GM21423 (cell line): ENCODE measurements around the gene SPOCK3.
"Not testable (repeated sequence)": the region's sequence is repeated elsewhere in the genome, so short reads cannot be mapped to it uniquely, and the experiment has no call there.

Source experiments
- ATAC-seq: cut with Tn5 transposase; IDR thresholded peaks from one replicate; pipeline ENCODE4 v1.9.1; 2021; ENCODE audit warnings: mild to moderate bottlenecking, moderate library complexity; ENCODE audit not compliant: unreplicated experiment

Gene SPOCK3

DNA sequence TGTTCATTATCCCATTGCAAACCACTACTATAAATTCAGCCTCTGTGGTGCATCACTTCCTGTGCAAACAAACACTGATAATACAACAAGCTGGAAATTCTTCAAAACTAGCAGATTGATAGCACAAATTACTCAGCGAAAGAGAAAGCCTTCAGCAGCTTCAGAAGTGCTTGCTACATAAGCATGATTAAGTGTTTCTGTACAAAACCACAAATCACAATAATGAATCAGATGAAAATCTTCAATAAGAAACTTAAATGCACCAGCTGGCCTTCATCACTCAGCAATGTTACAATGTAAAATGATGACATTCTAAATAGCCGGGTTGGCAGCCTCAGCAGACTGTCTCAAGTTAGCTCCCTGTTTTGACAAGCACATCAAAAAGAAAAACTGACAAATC is 262.2 kb downstream of the SPOCK3 start:
- no peak for ATAC-seq

DNA sequence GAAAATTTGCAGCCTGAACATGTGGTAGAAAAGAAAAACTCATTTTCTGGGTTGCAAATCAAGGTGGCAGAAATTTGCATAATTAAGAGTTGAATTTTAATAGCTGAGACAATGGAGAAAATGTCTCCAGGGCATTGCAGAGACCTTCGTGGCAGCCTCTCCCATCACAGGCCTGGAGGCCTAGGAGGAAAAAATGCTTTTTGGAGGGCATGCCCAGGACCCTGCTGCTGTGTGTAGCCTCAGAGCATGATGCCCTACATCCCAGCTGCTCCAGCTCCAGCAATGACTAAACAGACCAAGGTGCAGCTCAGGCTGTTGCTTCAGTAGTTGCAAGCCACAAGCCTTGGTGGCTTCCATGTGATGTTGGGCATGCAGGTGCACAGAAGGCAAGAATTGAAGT is 266.1 kb downstream of the SPOCK3 start:
- not testable (repeated sequence) for ATAC-seq

DNA sequence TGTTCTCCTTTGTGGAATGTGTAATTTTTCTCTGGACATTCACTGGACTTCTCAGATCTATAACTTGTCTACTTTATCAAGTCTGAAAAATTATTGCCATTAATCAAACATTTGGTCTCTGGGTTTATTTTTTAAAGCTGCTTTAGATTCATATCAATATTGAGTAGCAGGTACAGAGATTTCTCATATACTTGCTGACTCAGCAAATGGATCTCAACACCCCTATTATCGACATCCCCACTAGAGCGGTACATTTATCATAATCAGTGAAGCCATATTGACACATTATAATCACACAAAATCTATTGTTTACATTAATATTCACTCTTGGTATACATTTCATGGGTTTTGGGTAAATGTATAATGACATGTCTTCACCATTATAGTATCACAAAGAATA is 268.7 kb downstream of the SPOCK3 start:
- ATAC-seq: no peak

DNA sequence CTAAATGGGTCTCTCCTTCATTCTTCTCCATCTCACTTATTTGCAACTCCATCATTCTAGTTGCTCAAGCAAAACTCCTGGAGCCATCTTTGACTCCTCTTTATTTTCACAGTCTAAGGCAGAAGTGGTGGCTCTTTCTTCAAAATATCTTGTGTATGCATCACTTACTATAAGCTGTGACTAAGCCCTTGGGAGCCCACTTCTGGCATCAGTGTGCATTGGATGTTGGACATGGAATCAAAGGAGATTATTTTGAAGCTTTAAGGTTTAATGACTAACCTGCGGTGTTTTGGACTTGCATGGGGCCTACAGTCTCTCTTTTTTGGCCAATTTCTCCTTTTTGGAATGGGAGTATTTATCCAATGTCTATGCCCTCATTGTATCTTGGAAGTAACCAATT is 276.8 kb downstream of the SPOCK3 start:
- no peak for ATAC-seq

GRCh38 chr4:166956484-166956883 is 277.8 kb downstream of the SPOCK3 start:
- ATAC-seq: no peak

DNA sequence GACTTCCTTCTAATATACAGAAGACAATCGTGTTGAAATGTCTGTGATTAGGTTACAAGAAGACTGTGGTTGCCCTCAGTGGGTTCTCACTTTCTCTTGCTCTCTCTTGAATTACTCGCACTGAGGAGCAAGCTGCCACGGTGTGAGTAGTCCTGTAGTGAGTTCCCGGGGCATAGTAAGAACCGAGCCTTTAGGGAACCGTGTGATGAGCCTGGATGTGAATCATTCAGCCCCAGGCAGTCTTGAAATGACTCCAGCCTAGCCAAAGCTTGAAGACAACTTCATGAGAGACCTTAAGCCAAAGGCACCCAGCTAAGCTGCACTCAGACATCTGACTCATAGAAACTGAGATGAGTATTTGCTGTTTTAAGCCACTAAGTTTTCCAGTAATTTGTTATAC is 292.7 kb downstream of the SPOCK3 start:
- peak; percentile 69 for ATAC-seq

DNA sequence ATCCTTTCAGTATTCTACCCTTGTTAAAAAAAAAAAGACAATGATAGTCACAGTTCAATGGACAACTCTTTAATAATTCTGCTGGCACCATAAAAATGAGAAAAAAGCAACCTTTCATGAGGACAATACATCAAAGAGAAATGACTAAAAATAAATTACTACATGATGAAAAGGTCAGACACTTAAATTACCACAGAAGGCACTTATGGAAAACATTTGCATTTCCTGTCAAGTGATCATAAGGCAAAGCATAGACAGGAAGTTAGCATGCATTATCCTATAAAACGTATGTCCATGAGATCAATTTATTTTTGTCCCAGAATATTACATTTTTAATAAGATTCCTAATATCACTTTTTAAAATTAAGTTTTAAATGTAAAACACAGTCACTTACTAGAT is 303.8 kb downstream of the SPOCK3 start:
- no peak for ATAC-seq

- ATAC-seq: no peak
Observed at GRCh38 chr4:166924424-166924823, 309.9 kb downstream of the SPOCK3 start.

GRCh38 chr4:166913926-166914325 is 320.4 kb downstream of the SPOCK3 start:
- no peak for ATAC-seq

DNA sequence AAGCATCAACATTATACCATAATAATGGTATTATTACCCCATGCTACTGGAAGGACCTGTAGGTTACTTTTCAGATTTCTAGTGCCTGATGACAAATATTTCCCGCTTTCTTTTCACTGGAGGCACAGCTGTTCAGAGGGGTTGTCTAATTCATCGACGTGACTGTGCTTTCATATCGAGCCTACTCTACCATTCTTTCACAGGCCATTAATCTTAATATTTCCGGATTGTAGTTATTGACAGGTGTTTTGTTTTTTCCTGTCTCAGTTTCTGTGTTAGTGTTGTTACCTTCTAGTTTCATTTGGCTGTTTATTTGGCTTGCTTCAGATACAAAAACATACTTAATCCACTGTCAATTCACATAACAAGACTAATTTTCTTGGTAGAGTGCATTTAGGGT is 330.9 kb downstream of the SPOCK3 start:
- ATAC-seq: no peak

DNA sequence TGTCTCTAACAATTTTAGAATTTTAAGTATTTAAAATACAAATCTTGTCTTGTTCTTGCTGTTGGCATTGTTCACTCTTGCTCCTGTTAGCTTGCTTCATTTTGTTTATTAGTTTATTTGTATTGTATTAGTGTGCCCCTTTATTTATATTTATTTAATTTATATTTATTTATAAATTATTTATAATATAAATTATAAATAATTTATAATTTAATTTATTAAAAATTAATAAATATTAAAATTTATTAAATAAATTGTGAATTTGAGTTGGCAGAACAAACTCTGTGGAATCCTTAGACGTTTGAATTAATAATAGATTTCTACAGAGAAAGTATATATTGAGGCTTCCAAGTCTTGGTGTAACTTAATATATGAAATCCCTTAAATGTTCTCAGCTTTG is 331.4 kb downstream of the SPOCK3 start:
- no peak for ATAC-seq

DNA sequence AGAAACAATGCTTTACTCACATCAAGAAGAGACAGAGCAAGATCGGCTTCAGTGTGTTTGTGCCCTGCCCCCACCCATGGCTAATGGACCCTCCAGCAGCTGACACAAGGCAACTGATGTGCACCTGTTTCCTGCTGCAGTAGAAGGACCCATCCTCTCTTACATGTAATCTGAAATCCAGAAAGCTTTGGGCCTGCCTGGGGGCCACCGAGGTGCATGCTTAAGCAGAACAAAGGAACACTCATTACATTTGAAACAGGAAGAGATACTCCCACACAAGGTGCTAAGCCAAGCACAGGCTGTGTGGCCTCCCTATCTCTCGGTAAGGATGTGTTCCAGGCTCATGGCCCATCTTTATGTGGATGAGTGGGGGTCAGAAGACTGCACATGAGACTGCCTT is 338.0 kb downstream of the SPOCK3 start:
- ATAC-seq: no peak

DNA sequence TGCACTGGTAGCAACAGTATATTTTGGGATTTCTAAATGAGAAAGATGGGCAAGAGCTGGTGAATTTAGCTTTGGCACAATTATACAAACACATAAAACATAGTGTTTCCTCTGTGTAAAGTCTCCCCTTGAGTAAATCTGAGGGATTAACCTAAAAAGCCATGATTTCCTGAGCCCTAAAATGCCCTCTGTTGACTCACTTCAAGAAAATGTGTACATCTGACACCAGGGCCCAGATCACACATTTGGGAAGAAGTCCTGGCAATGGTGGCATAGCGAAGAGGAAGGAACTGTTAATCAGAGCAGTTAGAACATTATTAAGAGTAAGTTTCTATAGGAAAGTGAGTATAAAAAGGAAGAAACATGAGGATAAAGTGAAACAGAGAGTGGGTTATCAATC is 338.5 kb downstream of the SPOCK3 start:
- ATAC-seq: no peak

DNA sequence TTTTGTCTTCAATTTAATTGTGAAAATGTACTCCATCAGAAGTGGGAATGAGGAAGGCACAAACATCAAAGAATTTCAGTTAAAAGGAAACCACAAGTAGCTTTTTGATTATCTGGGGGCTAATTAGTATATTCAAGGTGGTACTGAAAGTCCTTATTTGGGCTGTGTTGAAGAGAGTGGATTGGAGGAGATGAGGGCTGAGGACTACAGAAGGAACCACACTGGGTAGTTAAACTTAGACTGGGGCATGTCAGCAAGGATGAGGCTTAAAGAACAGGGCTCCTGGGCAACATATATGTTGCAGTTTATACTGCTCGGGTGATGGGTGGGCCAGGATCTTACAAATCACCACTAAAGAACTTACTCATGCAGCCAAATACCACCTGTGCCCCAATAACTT is 346.8 kb downstream of the SPOCK3 start:
- no peak for ATAC-seq

DNA sequence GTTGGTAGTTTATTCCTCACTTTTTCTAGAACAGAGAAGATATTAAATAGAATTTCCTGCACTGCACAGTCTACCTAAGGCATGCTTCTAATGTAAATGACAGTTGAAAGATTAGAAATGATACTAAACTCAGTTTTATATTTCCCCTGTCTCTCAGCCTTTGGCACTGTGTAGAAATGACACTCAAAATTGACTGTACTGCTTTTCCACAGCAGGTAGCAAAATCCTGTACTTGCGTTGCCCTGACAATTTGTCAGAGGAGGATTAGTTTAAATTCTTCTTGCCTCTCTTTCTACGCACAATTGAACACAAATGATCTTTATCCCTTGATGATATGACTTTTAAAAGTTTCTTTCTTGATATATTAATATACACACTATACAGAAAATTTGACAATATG is 347.6 kb downstream of the SPOCK3 start:
- ATAC-seq: no peak

DNA sequence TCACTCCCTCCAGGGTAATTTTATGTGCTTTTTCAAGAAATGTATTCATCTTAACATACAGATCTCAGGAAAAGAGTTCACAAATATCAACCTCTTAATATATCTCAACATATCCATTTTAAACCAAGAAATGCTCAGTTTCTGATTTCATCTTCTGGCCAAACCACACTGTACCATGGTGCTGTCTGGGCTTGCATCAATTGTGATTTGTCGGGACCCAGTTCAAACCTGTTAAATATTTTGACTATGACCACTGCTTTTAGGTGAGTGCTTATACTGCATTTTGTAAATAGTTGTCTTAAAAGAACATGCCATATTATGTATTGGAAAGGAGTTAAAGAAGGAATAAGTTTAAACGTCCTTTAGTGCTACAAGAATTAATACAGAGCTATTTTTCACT is 352.1 kb downstream of the SPOCK3 start:
- ATAC-seq: no peak

- no peak for ATAC-seq
Observed at GRCh38 chr4:166875821-166876220, 358.5 kb downstream of the SPOCK3 start.

GRCh38 chr4:166862032-166862431 is 372.3 kb downstream of the SPOCK3 start:
- no peak for ATAC-seq

- ATAC-seq: not testable (repeated sequence)
Observed at GRCh38 chr4:166850398-166850797, 383.9 kb downstream of the SPOCK3 start.

DNA sequence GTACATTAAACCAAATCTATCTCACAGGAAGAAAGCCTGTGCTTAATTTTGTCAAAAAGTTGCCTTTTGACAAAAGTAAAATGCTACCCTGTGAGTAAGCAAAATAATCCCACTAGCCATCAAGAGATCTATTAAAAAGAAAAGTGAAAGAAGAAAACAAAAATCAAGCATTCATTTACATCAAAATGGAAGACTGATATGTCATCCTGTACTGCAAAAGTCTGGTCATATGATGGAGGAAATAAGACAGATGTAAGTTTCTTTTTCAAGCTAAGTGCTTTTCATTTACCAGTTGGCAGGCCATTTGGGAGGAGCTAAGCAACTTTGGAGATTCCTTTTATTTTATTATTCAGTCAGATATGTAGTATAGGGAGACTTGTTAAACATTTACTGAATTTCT is 387.4 kb downstream of the SPOCK3 start:
- ATAC-seq: no peak

- ATAC-seq: no peak
Observed at GRCh38 chr4:166842795-166843261, 391.5 kb downstream of the SPOCK3 start.

DNA sequence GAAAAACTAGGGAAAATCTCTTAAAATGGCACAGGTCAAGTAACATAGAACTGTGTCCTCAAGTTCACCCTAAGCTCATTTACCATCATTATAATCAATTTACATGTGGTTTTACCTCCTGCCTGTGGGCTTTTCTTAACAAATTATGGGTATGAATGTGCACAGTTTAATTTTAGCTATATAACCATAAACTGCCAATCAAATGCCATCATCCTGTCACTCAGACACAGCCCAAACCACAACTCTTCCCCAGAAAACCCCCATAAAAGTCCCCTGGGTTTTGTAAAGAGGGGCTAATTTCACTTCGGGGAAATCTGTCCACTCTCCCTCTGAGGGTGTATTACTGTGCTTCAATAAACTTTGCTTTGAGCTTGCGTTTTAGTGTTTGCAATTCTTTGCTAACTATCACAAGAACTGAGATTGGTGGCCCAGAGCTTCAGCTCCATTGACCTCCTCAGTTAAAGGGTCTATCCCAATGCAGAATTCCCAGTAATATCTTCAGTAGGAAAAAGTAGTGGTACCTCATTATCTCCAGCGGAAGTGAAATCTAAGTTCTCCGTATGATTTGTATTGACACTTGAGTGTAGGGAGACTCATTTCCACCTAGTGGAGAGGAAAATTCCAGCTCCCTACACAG is 394.6 kb downstream of the SPOCK3 start:
- ATAC-seq: peak; percentile 70

DNA sequence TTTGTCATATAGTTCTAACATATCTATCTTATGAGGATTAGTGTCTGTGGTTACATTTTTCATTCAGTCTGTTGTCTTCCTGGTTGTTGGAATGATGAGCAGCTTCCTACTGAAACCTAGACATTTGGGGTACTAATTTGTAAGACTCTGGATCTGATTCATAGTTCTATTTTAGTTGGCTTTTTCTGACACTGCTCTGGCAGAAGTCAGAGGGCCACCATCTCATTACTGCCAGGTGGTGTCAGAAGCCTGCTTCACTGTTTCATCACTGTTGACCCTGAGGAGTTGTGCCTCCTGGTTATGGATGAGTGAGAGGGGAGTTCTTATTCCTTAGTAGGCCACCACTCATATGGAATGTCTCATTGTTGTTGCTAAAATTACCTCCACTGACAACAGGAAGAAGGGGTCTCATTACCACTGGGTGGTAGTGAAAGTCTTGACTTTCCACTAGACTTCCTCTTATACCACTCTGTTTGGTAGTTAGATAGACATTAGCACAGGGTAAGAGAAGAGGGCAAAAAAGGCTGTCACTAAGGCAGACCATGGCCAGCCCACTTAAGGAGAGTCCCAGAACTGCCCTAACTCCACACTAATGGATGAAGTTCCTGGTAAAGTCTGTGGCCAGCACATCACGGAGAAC is 395.2 kb downstream of the SPOCK3 start:
- peak; percentile 61 for ATAC-seq
